ENCODE measurements around the gene PHYHD1. TPM values are rescaled to one million over a fixed set of nuclear protein-coding genes. Genes with fewer than 3 reads are reported as not detected.

The PHYHD1 gene
- total and polyA plus RNA-seq, 2 of the 4 experiments (the other 2 are of a cell fraction): 2.2 to 8.4 TPM

DNA sequence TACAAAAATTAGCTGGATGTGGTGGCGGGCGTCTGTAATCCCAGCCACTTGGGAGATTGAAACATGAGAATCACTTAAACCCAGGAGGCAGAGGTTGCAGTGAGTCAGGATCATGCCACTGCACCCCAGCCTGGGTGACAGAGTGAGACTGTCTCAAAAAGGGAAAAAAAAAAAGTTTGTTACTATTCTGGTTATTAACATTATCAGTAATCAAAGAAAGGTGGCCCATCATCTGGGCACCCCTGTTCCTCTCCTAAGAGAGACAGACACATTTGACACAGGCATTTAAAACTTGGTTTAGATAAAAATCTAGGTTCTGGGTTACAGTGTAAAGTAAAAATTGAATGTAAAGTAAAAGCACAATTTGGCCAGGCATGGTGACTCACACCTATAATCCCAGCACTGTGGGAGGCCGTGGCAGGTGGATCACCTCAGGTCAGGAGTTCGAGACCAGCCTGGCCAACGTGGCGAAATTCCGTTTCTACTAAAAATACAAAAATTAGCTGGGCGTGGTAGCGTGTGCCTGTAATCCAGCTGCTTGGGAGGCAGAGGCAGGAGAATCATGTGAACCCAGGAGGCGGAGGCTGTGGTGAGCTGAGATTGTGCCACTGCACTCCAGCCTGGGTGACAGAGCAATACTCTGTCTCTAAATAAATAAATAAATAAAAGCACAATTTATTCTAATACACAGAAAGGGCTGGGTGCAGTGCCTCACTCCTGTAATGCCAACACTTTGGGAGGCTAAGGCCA is 16.7 kb upstream of the PHYHD1 start:
- no peak overlapping the region for H3K56ac ChIP-seq (ENCODE audit: extremely low read depth, insufficient read depth, low read length)
- no peak overlapping the region for H3K4me3 ChIP-seq (ENCODE audit: insufficient read depth, low read depth, low read length)
- peak overlapping the region; percentile 64 for H2BK5ac ChIP-seq (ENCODE audit: low read depth, low read length, poor library complexity, severe bottlenecking)
- ChIA-PET CTCF (no interaction called here), POLR2A (ENCODE audit: unreplicated experiment) (no interaction called here)
- no peak overlapping the region for H4K91ac ChIP-seq (ENCODE audit: insufficient read depth, low read depth, low read length)
- no peak overlapping the region for H2AFZ ChIP-seq (replicated peaks; ENCODE audit: low read length, poor library complexity)
- H3K27ac ChIP-seq (ENCODE audit: insufficient read depth, low read length): no peak overlapping the region
- no peaks in the 10 kb centered on the region for H3K27me3 ChIP-seq (ENCODE audit: control insufficient read depth, insufficient read depth, low read length)
- 90% methylated on average over 4 of the region's 10 CpGs; no CpG with 5 or more reads in 1 of the 2 experiments for WGBS, 2 experiments (ENCODE audit: extremely low coverage in 2 of 2, insufficient read length in 1 of 2)
- H3K36me3 ChIP-seq (ENCODE audit: control insufficient read depth, insufficient read depth, low read length): peaks cover 28% of the 10 kb centered on the region
- no peak overlapping the region for H2AK9ac ChIP-seq (replicated peaks; ENCODE audit: low read depth, low read length, poor library complexity)
- H2BK15ac ChIP-seq (ENCODE audit: low read depth, low read length): no peak overlapping the region
- in situ Hi-C loops (cut with MboI; ENCODE audit: low sequenced_read_pairs): no loop called here
- peaks cover 21 to 81% of the 10 kb centered on the region in 2 experiments; a peak in 3 of 4 replicates for H3K79me1 ChIP-seq (ENCODE audit: low read depth in 1 of 2, low read length in 2 of 2)
- no peak overlapping the region for H3K14ac ChIP-seq (replicated peaks; ENCODE audit: low read depth, low read length)
- BruUV-seq (replicated peaks): no TSS peak
- H3K9ac ChIP-seq (ENCODE audit: low read depth, low read length): no peak overlapping the region
- H4K20me1 ChIP-seq (ENCODE audit: insufficient read depth, low read length): peaks cover 16% of the 10 kb centered on the region
- H2BK120ac ChIP-seq (ENCODE audit: low read depth, low read length): no peak overlapping the region
- TF ChIP-seq, protein P1, sequence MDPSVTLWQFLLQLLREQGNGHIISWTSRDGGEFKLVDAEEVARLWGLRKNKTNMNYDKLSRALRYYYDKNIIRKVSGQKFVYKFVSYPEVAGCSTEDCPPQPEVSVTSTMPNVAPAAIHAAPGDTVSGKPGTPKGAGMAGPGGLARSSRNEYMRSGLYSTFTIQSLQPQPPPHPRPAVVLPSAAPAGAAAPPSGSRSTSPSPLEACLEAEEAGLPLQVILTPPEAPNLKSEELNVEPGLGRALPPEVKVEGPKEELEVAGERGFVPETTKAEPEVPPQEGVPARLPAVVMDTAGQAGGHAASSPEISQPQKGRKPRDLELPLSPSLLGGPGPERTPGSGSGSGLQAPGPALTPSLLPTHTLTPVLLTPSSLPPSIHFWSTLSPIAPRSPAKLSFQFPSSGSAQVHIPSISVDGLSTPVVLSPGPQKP (IDR thresholded peaks at IDR 0.05; ENCODE audit: borderline replicate concordance, low read depth, low read length): no peak
- no peak for TF ChIP-seq MAZ (IDR thresholded peaks at IDR 0.05; ENCODE audit: borderline replicate concordance, low read depth, low read length)
- no peak for TF ChIP-seq RCOR1 (IDR thresholded peaks at IDR 0.05; ENCODE audit: insufficient replicate concordance, low read length)
- TF ChIP-seq CEBPB (IDR thresholded peaks at IDR 0.05; ENCODE audit: low read depth, low read length): no peak
- TF ChIP-seq, protein P2, sequence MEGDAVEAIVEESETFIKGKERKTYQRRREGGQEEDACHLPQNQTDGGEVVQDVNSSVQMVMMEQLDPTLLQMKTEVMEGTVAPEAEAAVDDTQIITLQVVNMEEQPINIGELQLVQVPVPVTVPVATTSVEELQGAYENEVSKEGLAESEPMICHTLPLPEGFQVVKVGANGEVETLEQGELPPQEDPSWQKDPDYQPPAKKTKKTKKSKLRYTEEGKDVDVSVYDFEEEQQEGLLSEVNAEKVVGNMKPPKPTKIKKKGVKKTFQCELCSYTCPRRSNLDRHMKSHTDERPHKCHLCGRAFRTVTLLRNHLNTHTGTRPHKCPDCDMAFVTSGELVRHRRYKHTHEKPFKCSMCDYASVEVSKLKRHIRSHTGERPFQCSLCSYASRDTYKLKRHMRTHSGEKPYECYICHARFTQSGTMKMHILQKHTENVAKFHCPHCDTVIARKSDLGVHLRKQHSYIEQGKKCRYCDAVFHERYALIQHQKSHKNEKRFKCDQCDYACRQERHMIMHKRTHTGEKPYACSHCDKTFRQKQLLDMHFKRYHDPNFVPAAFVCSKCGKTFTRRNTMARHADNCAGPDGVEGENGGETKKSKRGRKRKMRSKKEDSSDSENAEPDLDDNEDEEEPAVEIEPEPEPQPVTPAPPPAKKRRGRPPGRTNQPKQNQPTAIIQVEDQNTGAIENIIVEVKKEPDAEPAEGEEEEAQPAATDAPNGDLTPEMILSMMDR (conservative IDR thresholded peaks at IDR 0.05; ENCODE audit: low read depth, low read length): no peak
- no peak for TF ChIP-seq RFX5 (IDR thresholded peaks at IDR 0.05; ENCODE audit: low read depth, low read length)
- no peak for TF ChIP-seq SMC3 (IDR thresholded peaks at IDR 0.05; ENCODE audit: low read depth, low read length)
- no peak overlapping the region for H2BK20ac ChIP-seq (ENCODE audit: low read depth, low read length)
- H3K9me3 ChIP-seq (ENCODE audit: control insufficient read depth, insufficient read depth, low read length): no peaks in the 10 kb centered on the region
- ATAC-seq (ENCODE audit: low read depth): peak; percentile 40; the same call in 1 of the 2 replicates
- H2AK5ac ChIP-seq (ENCODE audit: low read depth, low read length): peak overlapping the region; percentile 5; the same call in 1 of the 2 replicates
- H4K8ac ChIP-seq (ENCODE audit: low read depth in 2 of 2, low read length in 2 of 2): peak overlapping the region in 1 of 2 experiments; percentile 34; a peak in 1 of 4 replicates
- peaks cover 11% of the 10 kb centered on the region for H3K9me1 ChIP-seq (ENCODE audit: insufficient read depth, low read length)
- H3K4me2 ChIP-seq (ENCODE audit: low read depth, low read length): no peak overlapping the region
- dilution Hi-C loops (cut with HindIII; ENCODE audit: low sequenced_read_pairs, unreplicated experiment): no loop called here
- no peak overlapping the region for H3K4ac ChIP-seq (ENCODE audit: low read depth, low read length)
- no peak overlapping the region for H3K18ac ChIP-seq (ENCODE audit: low read depth, low read length)
- no peak overlapping the region for H3K23ac ChIP-seq (ENCODE audit: low read depth, low read length)
- no peak overlapping the region for H4K5ac ChIP-seq (ENCODE audit: low read depth, low read length)
- H3K4me1 ChIP-seq (ENCODE audit: control insufficient read depth, insufficient read depth, low read length): peaks cover 4% of the 10 kb centered on the region
- intact Hi-C loops (cut with micrococcal nuclease): no loop called here
- DNase-seq: peak; percentile 40
